ENCODE measurements around the gene ADARB2.

ADARB2 gene

DNA sequence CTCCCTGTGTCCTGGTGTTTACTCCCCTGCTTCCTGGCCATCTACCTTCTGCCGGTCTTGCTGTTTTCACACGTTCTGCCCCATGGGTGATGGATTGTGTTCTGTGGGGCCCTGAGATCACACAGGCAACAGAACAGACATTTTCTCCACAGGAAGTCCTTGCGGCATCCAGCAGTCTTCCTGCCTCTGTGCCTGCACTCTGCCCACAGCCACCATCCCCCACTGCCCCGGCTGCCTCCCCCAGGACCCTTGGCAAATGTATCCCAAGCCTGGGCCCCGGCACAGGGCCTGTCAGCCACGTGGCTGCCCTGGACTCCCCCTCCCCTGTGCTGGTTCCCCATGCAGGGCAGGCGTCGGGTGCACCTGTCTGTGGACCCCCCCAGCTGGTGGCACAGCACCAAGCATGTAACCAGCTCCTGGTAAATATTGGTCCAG, 497.0 kb downstream of the ADARB2 start:
- DNase-seq (ENCODE audit: low read depth): no peak
- TF ChIP-seq, protein P1, sequence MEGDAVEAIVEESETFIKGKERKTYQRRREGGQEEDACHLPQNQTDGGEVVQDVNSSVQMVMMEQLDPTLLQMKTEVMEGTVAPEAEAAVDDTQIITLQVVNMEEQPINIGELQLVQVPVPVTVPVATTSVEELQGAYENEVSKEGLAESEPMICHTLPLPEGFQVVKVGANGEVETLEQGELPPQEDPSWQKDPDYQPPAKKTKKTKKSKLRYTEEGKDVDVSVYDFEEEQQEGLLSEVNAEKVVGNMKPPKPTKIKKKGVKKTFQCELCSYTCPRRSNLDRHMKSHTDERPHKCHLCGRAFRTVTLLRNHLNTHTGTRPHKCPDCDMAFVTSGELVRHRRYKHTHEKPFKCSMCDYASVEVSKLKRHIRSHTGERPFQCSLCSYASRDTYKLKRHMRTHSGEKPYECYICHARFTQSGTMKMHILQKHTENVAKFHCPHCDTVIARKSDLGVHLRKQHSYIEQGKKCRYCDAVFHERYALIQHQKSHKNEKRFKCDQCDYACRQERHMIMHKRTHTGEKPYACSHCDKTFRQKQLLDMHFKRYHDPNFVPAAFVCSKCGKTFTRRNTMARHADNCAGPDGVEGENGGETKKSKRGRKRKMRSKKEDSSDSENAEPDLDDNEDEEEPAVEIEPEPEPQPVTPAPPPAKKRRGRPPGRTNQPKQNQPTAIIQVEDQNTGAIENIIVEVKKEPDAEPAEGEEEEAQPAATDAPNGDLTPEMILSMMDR (IDR thresholded peaks at IDR 0.05; ENCODE audit: control insufficient read depth, insufficient read depth, low read depth, low read length, missing control alignments): no peak
- H3K4me3 ChIP-seq (ENCODE audit: control insufficient read depth, low read depth, low read length): no peak overlapping the region

DNA sequence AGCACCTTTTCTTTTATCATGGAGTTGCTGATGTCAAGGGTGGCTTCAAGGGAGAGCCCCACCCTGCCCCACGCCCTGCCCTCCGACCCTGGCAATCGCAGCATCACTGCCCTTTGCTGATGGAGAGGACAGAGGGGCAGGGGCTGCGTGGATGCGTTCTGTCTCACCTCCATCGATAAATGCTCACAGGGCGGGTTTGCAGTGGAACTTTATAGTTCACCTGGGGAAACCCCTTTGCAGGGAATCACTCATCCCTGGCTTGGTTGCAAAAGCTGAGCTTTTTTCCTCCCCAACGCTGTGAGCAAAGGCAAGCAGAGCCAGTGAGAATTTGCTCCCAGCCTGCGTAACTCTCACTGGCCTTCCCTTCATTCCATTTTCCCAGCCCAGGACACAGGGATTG, 504.3 kb downstream of the ADARB2 start:
- no peak for DNase-seq (ENCODE audit: low read depth)
- TF ChIP-seq, protein P1 (IDR thresholded peaks at IDR 0.05; ENCODE audit: control insufficient read depth, insufficient read depth, low read depth, low read length, missing control alignments): no peak
- H3K4me3 ChIP-seq (ENCODE audit: control insufficient read depth, low read depth, low read length): no peak overlapping the region

DNA sequence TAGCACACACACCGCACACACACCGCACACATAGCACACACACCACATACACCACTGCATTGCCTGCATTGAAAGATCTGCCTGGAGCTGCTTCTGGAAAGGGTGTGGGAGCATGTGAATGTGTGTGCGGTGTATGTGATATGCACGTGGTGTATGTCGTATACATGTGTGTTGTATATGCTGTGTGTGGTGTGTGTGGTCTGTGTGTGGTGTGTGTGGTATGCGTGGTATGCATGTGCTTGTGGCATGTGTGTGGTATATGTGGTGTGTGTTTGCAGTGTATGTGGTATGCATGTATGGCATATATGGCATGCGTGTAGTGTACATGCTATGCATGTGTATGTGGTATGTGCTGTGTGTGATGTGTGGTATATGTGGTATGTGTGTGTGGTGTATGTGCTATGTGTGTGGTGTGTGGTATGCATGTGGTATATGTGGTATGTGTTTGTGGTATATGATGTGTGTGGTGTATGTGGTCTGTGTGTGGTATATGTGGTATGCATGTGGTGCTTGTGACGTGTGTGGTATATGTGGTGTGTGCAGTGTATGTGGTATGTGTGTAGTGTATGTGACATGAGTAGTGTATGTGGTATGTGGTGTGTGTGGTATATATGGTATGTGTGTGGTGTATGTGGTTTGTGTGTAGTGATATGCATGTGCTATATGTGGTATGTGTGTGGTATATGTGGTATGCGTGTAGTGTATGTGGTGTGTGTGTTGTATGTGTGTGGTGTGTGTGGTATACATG, 505.0 kb downstream of the ADARB2 start:
- H3K4me3 ChIP-seq (ENCODE audit: control insufficient read depth, low read depth, low read length): no peak overlapping the region
- TF ChIP-seq, protein P1 (IDR thresholded peaks at IDR 0.05; ENCODE audit: control insufficient read depth, insufficient read depth, low read depth, low read length, missing control alignments): no peak
- DNase-seq (ENCODE audit: low read depth): no peak

DNA sequence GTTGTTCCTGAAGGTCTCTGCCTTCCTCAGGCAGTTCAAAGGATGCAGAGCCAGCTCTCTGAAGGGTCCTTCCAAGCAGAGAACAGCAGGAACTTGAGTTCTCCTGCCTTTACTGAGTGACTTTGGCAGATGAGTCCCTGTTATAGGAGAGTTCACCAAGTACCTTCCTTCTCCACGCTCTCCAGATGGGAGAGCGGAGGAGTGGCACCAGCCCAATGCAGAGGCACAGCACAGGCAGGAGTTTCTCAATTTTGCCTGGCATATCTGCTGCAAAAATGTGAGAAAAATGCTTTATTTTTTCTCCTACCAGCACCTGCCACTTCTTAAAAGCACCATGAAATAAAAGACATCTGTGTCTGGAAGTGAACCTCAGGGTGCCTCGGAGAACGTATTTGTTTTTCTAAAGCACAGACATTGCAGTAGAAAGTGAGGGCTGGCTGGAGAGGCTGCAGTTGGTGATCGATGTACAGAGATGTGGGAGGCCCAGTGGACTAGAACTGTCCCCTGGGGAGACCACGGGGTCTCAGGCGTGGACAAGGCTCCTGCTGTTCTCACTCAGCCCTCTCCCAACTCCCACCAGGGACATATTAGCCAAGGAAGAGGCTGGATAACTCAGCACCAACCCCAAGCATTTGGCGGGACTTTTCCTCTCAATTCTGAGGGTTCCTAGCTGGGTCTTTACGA, 506.6 kb downstream of the ADARB2 start:
- no peak for DNase-seq (ENCODE audit: low read depth)

DNA sequence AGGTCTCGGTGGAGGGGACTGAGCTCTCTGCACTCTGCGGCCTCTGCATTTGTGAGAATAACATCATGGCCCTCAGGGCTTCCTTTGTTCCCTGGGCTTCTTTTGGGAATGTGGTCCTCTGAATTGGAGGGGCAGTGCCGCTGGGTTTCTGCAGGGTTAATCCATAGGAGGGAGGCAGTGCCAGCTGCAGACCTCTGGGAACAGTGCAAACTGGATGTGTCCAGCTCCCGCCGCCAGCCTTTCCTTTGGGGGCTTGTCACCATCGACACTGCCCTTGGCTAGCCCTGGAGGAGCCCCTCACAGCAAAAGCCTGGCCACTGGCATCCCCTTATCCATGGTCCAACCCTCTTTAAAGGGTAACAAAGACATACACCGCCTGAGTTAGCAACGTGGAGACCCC, 507.2 kb downstream of the ADARB2 start:
- no peak for DNase-seq (ENCODE audit: low read depth)
- H3K4me3 ChIP-seq (ENCODE audit: control insufficient read depth, low read depth, low read length): no peak overlapping the region
- TF ChIP-seq, protein P1 (IDR thresholded peaks at IDR 0.05; ENCODE audit: control insufficient read depth, insufficient read depth, low read depth, low read length, missing control alignments): no peak

More for the DNA sequence above, 506.6 kb downstream of the ADARB2 start:
- TF ChIP-seq, protein P1 (IDR thresholded peaks at IDR 0.05; ENCODE audit: control insufficient read depth, insufficient read depth, low read depth, low read length, missing control alignments): no peak
- H3K4me3 ChIP-seq (ENCODE audit: control insufficient read depth, low read depth, low read length): no peak overlapping the region

DNA sequence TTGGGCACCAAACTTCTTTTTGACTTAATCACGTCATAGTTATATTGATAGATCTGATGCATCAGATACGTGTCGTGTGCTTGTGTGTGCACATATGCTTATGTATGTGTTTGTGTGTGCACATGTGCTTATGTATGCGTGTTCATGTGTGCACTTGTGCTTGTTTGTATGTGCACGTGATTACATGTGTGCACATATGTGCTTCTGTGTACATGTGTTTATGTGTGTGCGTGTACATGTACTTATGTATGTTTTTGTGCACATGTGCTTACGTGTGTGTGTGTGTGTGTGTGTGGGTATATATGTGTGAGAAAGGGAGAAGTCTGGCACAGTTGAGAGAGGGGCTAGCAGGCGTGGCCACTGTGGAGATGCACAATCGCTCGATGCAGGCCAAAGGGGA, 507.8 kb downstream of the ADARB2 start:
- DNase-seq (ENCODE audit: low read depth): no peak
- TF ChIP-seq, protein P1 (IDR thresholded peaks at IDR 0.05; ENCODE audit: control insufficient read depth, insufficient read depth, low read depth, low read length, missing control alignments): no peak
- no peak overlapping the region for H3K4me3 ChIP-seq (ENCODE audit: control insufficient read depth, low read depth, low read length)

All from AG09309 (cell line).